Left lobe of liver (tissue), 2 donors: ENCODE measurements around the gene VWA3B. TPM values are rescaled to one million over a fixed set of nuclear protein-coding genes. Genes with fewer than 3 reads are reported as not detected.
A peak's percentile ranks its signal among the peaks of the same experiment; 100 is the strongest.

Experiments
- ATAC-seq: fragments of 200-7000 bp; cut with Tn5 transposase; one replicate; pipeline ENCODE4 v1.9.1; 2020; ENCODE audit warnings: mild to moderate bottlenecking, moderate library complexity
- DNase-seq: peaks from one replicate; pipeline ENCODE4 v3.0.0-alpha.2; 2020; ENCODE audit warnings: low spot score
- total RNA-seq: library from RNA; stranded (reverse); gene quantifications from one replicate; pipeline ENCODE4 v1.2.1, GENCODE V29; 2021
- donor health status: DM: no; HTN: no; CAD: no; lungs with moderate emphysema.
- donor health status: DM: no; HTN: yes; CAD: no.

The VWA3B gene
- total RNA-seq, 1 donor from 2014 or later, result 0.18 TPM

DNA sequence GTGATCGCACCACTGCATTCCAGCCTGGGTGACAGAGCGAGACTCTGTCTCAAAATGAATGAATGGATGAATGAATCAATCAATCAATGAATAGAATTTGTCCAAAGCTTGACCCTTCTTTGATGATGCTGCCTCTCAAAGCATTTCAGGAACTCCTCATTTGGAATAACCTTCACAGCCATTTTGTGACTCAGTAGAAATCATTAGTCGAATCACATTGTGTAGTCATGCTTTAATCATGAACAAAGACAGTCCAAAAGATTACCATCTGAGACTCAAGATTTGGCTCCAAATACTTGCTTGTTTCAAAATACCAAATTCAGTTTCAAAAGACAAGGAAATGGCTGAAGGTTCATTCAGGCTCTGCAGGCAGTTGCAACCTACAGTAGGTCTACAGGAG, 83.1 kb downstream of the VWA3B start:
- ATAC-seq, result no peak

DNA sequence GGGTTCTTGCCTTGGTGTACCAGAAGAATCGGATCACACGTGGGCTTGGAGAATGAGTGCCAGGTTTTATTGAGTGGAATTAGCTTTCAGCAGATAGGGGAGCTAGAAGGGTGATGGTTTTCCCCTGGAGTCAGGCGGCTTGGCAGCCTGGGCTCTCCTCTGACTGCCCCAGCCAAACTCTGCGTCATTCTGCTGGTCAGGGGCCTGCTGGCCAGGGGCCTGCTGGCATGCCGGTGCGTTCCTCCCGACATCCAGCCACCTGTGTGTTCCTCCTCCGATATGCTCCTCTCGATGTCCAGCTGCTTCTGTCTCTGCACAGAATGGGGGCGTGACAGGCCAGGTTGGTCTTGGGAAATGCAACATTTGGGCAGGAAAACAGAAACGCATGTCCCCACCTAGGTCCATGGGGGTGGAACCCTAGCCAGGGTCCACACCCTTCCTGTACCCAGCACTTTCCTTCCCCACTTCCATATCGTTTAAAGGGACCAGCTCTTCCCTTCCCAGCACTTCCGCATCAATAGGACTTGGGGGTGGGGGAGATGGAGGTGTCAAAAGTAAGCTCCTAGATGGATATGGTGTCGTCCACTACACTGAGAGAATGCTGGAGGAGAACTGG, 85.3 kb downstream of the VWA3B start:
- no peak for DNase-seq
- ATAC-seq, result no peak

More for the DNA sequence above, 83.1 kb downstream of the VWA3B start:
- DNase-seq, result no peak

DNA sequence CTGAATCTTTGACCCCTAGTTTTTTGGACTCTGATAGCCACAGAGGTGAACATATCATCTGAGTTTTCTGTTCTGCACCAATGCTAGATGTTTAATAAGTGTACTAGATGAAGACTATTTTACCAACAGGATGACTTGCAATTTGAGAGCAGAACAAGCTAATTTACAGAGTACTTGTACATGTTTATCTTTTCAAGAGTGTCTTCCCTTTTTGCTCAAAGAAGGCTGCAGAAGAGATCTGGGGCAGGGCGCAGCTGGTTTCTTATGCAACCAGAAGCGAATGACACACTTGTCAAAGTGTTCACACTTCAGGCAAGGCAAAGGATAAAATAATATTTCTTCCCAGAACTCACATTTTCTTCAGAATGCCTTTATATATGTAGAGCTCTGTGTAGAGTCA, 86.0 kb downstream of the VWA3B start:
- no peak for DNase-seq
- ATAC-seq, result no peak

DNA sequence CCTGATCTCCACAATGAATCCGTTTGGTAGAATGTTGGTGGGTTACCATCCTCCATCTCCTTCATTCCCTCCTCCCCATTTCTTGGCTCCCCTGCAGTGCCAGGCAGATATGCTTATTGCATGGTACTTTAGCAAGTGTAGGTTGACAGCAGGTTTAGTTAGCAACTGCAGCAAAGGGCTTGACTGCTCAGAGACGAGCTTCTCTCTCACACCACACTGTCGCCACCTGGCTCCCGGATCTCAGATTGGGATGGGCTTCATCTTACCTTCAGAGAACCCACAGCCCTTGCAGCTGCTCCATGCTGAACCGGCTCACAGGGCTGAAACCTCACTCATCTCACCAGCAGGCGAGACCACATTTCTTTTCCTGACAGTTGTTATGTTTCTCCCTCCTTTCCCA, 88.8 kb downstream of the VWA3B start:
- ATAC-seq, result peak; percentile 70
- DNase-seq, result no peak

DNA sequence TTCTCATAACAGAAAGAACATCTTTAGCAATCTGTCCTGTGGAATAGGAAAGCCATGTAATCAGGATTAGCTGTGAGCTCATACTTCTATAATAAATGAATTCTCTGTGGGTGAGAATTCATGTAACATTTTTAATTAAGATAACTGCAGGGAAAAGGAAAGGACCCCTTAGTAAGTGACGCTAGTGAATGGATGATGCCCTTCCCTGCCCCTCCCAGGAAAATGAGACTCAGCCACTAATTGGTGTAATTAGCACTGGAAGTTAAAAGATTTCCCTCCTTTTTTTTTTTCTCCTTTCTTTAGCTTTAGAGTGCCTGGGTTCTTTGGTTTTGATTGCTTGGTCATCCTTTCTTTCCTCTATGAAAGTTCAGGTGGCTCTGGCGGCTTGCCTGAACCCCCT, 90.3 kb downstream of the VWA3B start:
- no peak for ATAC-seq
- DNase-seq, result no peak

DNA sequence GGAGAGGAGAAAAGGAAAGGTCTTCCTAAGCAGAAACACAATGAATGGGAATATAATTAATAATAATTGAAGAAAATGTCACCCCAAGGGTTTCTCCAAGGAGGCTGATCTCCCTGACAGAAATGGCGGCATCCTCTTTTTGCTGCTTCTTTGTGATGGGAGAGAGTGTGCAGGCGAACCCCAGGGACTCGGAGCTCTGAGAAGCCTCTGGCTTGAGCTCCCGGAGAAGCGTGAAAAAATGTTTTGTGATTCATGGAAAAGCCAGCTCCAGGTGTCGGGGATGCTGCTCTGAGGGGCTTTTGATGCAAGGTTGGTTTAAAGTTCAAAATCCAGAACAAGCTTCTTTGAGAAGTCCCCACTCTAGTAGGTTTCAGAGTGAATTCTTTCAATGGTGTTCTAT, 91.0 kb downstream of the VWA3B start:
- ATAC-seq (no peak), DNase-seq (no peak)

DNA sequence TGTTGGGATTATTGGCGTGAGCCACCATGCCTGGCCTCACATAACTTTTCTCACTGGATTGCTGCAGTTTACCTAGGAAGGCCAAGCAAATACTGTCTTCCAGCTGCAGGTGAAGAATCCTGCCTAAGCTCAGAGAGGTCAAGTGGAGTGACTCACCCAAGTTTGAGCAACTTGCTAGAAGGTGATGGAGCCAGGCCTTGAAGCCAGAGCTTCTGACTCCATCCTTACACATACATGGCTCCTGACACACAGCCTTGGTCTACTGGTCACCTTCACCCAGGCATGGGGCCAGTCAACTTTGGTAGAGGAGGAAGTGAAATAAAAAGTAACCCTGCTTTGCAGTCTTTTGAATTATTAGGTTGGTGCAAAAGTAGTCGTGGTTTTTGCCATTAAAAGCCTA, 93.5 kb downstream of the VWA3B start:
- no peak for DNase-seq
- ATAC-seq, result no peak

DNA sequence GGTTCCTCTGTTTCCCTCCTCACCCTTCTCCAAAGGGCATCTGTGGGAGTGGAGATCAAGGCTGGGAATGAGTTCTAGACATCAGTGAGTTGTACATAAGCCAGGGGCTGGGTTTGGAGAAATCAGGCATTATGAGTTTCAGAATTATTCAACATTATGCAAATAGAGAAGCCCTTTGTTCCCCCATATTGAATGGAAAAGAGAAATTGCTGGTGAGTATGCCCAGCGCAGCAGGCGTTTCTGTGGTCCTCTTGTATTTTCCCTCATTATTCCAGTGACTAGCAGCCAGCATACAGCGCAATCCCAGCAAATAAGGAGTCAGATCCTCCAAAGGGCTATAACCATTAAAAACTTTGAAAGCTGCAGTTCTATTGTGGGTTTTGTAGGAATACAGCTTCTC, 94.4 kb downstream of the VWA3B start:
- no peak for ATAC-seq
- no peak for DNase-seq

- no peak for ATAC-seq
- no peak for DNase-seq
Measured at GRCh38 chr2:98185801-98186200, 98.8 kb downstream of the VWA3B start.

DNA sequence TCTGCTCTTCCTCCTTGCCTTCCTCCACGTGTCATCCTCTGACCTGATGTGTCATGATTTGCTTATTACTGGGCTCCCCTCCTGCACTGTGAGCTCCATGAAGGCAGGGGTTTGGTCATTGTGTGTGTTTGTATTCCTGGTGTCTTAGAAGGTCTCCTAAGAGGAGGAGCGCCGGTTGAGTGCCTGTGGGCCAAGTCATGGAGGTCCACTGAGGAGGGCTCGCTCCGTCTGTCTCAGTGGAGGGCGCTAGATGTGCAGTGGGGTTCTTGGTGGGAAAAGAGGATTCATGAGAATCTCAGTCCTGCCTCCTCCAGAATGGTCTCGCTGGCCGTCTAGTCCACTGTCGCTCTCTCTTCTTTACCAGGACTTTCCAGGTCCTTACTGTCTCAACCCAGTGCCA, 100.2 kb downstream of the VWA3B start:
- DNase-seq (no peak), ATAC-seq (no peak)

DNA sequence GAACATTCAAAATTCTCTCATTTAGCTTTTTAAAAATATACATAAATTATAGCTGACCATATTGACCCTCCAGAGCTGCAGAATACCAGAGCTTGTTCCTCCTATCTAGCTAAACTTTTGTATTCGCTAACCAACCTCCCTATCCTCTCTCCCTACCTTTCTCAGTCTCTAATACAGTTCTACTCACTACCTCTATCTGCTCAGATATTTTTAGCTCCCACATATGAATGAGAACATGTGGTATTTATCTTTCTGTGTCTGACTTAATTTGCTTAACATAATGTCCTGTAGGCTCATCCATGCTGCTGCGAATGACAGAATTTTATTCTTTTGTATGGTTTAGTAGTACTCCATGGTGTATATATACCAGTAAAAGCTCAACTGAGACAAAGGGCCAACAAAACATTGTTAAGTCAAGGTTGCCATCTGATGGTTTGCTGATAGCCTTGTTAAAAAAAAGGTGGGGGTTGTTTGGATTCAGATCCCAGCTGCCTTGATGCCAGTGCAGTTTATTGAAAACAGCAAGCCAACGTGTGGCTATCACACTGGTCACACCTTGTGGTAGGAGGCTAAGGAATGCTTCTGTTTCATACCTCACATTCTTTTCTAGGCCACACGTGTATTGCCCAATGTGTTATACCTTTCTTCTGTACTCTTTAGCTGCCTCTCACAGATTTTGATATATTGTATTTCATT, 101.5 kb downstream of the VWA3B start:
- DNase-seq (no peak), ATAC-seq (no peak)

- ATAC-seq (no peak), DNase-seq (no peak)
Measured at GRCh38 chr2:98191883-98192282, 104.9 kb downstream of the VWA3B start.

DNA sequence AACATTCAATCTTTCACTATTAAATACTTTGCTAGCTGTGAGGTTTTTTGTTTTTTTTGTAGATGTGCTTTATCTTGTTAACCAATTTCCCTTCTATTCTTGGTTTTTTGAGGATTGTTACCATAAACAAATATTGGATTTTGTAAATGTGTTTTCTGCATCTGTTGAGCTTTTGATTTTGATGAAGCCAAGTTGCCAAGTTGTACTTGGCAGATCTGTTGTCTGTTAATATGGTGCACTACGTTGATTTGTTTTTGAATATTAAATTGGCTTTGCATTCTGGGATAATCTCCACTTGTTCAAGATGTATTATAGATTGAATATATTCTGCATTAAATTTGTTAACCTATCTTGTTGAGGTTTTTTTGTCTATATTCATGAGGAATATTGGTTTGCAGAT, 114.6 kb downstream of the VWA3B start:
- ATAC-seq (no peak), DNase-seq (no peak)

DNA sequence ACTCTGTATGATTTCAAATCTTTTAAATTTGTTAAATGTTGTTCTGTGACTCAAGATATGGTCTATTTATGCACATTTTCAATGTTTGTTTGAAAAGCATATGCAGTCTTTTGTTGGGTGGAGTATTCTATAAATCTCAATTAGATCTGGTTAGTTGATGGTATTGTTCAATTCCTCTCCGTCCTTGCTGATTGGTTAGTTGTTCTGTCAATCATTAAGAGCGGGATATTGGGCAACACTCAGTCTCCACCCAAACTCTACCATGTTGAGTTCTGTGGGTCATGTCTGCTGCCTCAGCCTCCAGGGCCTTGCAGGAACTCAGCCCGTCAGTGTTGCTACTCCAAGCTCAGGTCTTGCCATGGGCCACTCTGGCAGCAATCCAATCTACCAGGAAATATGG, 118.9 kb downstream of the VWA3B start:
- ATAC-seq, result no peak
- no peak for DNase-seq

- DNase-seq, result no peak
- ATAC-seq, result no peak
Measured at GRCh38 chr2:98212092-98213000, 125.4 kb downstream of the VWA3B start.

DNA sequence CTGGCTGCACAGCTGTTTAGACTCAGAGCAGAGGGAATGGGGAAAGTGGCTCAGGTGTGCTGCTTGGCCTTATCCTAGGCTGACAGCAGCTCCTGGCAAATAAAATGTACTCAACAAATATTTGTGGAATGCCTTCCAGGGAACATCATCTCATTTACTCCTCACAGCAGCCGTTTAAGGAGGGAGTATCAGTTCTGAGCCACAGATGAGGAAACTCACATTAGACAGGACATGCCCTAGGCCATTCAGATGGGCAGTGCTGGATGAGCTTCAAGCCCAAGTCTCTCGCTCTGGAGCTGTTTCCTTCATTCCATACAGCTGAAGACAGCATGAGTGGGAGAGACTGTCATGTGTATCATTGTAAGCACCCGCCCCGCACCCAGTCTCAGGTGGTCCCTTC, 129.6 kb downstream of the VWA3B start:
- DNase-seq (no peak), ATAC-seq (no peak)

GRCh38 chr2:98219152-98219551, 132.2 kb downstream of the VWA3B start:
- DNase-seq (no peak), ATAC-seq (no peak)

DNA sequence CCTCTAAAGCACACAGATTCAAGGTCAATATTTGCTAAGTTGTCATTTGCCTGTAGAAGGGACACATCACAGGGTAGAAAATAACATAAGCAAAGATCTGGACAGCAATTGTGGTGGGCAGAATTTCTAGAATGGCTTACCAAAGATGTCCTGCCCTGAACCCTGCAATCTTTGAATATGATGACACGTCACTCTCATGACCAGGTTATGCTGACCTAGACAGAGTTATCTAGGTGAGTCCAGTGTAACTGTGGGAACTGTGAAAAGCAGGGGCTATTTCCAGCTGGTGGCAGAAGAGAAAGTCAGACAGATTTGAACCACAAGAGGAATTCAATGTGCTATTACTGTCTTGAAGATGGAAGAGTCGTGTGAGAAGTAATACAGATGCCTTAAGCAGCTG, 147.0 kb downstream of the VWA3B start:
- DNase-seq (no peak), ATAC-seq (peak; percentile 52)

- ATAC-seq (no peak), DNase-seq (no peak)
Measured at GRCh38 chr2:98234776-98235175, 147.8 kb downstream of the VWA3B start.

DNA sequence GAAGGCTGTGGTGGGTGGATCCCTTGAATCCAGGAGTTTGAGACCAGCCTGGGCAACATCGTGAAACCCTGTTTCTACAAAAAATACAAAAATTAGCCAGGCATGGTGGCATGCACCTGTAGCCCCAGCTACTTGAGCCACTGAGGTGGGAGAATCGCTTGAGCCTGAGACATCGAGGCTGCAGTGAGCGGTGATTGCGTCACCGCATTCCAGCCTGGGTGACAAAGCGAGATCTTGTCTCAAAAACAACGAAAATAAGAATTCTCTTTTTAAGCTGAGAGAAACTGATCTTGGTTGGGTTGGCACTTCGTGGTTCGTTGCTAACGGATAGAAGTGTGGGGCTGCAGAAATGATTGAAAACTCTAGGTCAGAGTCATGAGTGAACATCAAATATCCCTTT, 150.0 kb downstream of the VWA3B start:
- ATAC-seq (no peak), DNase-seq (no peak)

DNA sequence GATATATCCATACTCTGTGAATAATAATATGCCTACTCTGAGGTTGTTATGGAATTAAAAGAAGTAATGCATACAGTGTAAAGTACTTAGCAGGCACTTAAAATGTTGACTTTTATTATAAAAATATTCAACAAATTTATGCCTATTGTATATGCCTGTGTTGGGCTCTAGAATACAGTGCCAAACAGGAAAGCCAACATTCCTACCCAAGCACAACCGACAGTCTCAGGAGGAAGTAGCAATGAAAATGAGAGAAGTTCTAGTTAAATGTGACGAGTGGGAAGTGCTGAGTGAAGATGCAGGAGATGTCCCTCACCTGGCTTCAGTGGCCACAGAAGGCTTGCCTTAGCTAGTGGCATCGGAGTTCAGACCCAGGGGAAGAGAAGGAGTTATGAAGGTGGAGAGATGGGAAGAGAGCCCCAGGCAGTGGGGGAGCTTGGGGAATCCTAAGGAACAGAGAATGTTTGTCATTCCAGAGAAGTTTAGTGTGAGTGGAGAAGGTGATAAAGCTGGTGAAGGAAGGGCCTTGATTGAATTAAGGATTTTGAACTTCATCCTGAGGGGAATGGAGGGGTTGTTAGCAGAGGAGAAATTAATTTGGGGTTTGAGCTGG, 153.9 kb downstream of the VWA3B start:
- ATAC-seq (no peak), DNase-seq (no peak)

- no peak for ATAC-seq
- DNase-seq, result no peak
Measured at GRCh38 chr2:98241592-98241991, 154.6 kb downstream of the VWA3B start.
